ENCODE results near the gene SLC26A11.

DNA sequence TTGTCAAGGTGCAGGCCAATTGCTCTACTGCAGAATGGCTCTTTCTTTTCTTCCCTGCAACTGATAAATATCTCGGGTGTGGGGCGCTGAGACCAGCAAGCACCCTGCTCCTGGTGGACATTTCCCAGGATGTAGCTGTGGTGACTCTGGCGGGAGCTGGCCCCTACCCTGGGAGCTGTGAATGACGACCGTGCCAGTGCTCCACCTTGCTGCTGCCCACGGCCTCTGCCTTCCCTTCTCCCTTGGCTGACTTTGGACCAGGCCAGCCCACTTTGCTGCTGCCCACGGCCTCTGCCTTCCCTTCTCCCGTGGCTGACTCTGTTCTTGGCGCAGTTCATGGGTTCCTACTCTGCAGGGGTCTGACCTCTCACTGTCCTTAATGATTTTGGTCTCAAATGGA lies 34.3 kb upstream of the SLC26A11 start:
- TF ChIP-seq, protein P1, sequence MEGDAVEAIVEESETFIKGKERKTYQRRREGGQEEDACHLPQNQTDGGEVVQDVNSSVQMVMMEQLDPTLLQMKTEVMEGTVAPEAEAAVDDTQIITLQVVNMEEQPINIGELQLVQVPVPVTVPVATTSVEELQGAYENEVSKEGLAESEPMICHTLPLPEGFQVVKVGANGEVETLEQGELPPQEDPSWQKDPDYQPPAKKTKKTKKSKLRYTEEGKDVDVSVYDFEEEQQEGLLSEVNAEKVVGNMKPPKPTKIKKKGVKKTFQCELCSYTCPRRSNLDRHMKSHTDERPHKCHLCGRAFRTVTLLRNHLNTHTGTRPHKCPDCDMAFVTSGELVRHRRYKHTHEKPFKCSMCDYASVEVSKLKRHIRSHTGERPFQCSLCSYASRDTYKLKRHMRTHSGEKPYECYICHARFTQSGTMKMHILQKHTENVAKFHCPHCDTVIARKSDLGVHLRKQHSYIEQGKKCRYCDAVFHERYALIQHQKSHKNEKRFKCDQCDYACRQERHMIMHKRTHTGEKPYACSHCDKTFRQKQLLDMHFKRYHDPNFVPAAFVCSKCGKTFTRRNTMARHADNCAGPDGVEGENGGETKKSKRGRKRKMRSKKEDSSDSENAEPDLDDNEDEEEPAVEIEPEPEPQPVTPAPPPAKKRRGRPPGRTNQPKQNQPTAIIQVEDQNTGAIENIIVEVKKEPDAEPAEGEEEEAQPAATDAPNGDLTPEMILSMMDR (conservative IDR thresholded peaks at IDR 0.05 in 1 of 2, IDR thresholded peaks at IDR 0.05 in 1 of 2; ENCODE audit: low read depth in 1 of 2, low read length in 2 of 2) = no peak
- no peak for TF ChIP-seq EZH2 (IDR thresholded peaks at IDR 0.05; ENCODE audit: low read length, missing control alignments)
